Measurements from ENCODE around the gene ZNF217.
A peak's percentile ranks its signal among the peaks of the same experiment; 100 is the strongest.
"Not testable (repeated sequence)": the region's sequence is repeated elsewhere in the genome, so short reads cannot be mapped to it uniquely, and the experiment has no call there.

The ZNF217 gene

DNA sequence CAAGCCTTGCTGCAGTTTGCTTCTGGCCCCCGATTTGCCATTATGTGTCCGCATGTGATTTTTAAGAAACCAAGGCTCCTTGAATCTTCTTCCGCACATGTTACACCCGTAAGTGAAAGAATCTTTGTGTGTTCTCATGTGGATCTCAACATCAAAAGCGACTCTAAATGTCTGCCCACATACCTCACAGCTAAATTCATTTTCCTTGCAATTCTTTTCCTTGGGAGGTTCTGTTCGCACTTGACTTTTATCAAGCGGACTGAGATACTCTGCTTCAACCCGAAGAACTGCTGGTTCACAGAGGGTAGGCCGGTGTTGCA is 11.4 kb downstream of the ZNF217 start:
- DNase-seq: peak in 1 of 5 donors; percentile 62

DNA sequence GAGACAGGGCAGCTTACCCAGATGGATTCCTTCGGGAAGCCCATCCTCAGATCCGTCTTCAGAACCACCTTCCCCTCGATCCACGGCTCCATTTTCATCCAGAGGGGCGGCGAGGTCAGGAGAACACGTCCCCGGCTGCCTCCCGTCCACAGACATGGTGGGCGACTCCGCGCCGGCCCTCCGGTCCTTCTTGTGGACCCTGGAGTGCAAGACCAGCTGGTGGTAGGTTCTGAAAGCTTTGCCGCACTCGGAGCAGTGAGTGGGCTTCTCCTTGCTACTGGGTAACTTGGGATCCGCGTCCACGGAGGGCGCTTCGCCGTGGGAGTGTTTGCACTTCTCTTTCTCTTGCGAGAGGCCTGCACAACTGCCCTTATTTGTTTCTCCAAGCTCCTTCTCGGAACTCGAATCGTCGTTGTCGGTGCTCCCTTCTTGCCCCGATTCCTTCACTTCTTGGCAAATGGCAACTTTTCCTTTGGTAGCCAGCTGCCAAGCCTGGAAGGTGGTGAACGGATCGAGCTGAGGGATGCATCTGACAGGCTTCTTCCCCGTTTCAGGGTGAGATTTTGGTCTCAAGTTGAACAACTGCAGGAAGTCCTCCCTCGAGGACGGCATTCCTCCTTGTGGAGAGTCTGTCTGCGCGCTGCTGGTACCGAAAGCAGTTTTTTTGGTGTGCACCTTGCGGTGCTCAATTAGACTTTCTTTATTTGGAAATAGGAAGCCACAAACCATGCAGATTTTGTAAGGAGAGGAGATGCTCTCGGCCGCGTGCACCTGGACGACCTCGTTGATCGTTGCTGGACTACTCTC is 12.0 kb downstream of the ZNF217 start:
- DNase-seq: no peak

DNA sequence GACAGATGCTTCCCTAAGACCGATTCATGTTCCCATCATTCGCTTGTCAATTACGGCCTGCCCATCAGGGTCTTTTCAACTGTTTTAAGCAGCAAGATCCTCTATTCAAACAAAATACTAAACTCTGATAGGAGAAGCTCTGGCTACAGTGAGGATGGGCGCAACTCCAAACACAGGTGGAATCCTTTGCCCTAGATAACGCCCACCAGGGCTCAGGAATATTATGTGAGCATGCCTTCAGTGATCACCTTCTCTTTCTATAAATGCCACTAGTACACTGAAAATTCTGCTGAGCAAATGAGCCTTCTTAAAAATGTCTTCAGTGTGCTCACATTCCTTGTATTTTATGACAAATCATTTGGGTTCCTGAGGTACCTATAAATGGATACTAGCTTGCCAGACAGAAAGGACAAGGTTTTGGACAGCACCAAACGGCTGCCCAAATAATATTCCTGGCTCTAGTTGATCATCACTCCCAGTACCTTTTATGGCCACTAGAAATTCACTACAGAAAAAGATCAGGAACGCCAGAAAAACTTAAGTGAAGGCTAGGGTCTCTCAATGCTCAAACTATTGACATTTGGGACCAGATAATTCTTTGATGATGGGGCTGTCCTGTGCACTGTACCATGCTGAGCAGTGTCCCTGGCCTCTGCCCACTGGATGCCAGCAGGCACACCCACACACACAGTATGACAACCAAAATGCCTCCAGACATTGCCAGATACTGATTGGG is 13.1 kb downstream of the ZNF217 start:
- no peak for DNase-seq

DNA sequence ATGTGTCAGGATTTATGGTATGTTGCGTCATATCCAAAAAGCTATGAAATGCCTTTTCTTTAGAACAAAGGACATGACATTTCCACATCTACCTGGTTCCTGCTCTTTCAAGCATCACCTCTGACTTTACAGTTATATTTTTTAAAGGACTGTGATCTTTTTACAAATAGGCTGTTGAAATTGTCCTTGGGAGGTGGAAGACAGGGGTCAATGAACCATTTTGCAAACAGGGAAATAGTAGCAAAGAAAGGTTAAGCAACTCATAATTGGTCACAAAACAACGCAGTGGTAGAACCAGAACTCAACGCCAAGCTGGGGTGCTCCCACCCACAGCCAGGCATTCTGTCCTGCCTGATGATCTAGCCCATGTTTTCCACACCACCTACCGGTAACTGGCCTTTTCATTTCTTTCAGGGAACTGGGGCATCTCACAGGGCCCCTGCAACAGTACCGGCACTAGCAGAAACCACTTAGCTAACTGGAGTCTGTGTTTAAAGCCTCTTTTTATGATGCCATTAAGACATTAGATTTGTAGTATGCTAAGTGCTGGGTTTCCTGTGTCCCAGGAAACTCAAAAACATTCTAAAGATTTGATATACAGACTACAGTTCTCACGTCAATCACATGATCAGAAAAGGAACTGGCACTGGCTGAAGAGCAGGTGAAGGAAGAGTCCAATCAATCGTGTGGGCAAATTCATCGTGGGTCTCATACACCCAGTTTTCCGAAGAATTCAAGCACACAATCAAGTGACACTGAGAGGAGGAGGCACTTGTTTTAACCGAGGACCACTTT is 13.9 kb downstream of the ZNF217 start:
- DNase-seq: peak in 1 of 5 donors; percentile 69

DNA sequence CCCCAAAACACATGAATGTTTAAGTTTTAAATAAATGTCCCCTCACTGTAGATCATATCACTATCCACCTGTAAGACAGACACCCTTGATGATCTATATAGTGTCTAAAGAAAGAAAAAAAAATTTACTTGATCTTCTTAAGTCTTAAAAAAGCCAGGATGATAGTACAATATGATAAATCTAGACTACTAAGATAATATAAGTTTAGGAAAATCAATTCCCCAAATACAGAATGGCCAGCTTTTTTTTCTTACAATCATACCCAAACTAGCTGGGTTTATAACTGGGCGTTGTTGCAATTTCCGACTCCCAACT is 14.4 kb downstream of the ZNF217 start:
- no peak for DNase-seq

DNA sequence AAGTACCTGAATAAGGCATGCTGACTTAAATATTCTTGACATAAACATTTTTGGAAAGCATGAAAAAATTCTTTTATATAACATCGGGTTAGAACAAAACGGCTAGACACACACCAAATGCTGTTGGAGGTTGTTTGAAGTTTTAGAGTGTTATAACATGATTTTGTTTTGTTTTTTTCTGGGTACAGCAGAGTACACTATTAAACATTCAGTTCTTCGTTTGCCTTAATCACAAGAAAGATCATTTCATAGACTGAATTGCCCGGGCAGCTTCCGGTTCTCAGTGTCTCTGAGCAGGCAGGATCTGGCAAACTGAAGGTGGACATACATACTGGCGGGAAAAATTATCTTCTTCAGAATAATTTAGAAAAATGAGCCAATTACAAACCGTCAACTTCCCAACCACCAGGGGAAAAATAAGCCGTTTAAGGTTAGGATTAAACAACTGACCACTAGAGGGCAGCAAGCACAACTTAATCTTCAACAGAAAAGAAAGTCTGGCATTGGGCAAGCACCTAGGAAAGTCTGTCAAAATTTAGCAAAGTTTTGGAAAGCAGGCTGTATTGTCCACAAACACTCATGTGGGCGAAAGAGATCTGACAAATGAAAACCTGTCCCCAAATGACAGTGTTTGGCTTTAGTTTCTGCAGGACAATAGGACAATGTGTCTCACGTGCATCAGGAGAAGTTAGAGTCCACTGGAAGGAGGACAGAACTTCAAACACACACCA is 15.0 kb downstream of the ZNF217 start:
- DNase-seq: peak in 4 of 5 donors; percentile 41 to 81 (median 69)

DNA sequence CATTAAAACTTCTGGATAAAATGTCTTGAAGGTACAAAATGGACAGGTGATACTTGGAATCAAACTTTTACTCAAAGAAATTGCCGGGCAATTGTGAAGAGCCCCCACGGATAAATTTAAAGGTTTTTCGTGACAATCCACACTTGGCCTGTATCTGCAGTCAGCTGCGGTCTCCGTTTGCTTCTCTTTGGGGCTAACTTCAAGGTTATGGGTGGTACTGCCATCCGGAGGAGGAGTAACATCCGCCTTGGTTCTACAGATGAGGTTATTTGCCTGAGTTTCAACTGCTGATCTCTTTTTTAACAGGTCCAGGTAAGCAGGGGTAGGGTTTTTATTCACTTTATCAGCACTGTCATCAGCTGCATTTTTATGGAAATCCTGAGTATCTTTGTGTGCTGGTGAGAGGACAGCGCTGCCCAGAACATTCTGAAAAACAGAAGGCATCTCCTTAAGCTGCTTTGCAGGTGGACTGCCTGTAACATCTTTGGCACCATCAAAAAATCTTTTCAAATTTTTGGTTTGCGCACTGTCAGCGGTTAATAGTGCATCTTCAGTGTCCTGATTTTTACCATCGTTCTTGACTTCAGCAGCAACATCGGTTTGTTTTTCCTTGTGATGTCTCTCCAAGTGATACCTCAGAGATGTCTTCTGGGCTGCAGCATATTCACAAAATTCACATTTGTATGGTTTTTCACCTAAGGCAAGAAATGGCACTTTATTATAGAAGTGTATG is 16.9 kb downstream of the ZNF217 start:
- no peak for DNase-seq

DNA sequence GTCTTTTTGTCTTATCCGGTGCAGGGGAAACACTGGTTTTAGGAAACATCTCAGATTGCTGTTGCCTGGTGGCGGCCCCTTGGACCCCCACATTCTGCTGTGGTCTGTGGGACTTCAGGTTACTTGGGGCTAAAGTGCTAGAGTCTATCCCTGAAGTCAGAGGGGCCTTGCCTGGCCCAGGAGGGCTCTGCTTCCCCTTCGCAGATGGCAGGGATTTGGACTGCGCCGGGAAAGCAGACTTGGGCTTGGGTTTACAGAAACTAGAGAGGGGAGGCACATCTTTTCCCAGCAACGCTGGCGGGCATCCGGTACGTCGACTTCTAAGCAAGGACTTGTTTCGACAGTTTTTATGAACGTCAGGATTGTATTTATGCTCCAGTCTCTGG is 17.5 kb downstream of the ZNF217 start:
- DNase-seq: no peak

DNA sequence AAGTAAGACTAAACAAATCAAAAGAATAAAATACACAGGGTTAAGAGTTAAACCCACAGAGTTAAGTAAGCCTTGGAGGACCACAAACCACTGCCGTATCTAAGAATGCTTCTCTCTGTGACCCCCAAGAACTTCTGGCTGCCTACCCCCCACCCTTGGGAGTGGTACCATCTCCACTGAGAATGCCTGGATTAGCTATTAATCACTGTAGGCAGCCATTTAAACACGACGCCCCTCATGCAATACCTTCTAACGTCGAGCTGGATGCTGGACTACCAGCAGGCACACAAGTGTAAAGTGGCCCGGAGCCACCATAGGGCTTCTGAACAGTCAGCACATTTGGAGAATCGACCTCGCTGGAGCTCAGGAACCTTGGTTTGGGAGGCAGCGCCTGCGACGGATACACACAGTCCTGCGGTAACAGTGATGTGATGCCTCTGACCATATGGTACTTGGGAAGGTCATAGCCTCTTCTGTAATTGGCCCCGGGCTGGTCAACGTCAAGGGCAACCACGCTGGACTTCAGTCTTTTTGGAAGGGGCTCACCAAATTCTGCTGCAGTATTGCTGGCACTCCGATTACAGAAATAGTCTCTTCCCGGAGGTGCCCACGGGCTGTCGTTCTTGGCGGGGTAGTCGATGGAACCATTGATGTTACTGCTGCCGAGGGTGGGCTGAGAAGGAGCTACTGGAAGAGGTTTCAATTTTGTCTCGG is 18.0 kb downstream of the ZNF217 start:
- no peak for DNase-seq

DNA sequence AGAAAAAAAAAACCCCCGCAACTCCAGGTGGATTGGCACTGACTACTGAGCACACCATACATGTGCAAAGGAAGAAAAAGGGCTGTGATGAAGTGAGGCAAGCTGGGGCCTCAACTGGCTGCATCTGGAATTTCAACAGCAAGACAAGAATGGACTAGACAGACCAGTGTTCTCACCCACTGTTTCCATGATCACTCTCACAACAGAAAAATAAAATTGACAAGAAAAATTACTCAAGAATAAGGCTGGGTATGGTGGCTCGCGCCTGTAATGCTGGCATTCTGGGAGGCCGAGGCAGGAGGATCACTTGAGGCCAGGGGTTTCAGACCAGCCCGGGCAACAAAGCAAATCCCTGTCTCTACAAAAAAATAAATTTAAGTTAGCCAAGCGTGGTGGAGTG is 18.8 kb downstream of the ZNF217 start:
- DNase-seq: no peak

DNA sequence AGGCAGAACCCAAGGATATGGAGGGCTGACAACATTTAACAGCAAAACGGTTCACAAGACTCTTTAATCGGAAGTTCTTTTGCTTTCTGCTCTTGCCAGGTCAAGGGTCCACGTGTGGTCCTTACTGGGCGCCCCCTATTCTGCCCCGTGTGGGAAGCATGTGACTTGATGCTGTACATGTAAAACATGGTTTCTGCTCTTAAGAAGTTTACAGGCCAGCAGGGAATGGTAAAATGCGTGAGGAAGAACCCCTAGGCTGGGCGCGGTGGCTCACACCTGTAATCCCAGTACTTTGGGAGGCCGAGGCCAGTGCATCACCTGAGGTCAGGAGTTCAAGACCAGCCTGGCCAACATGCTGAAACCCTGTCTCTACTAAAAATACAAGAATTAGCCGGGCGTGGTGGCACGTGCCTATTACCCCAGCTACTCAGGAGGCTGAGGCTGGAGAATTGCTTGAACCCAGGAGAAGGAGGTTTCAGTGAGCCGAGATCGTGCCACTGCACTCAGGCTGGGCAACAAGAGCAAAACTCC is 19.3 kb downstream of the ZNF217 start:
- no peak for DNase-seq

DNA sequence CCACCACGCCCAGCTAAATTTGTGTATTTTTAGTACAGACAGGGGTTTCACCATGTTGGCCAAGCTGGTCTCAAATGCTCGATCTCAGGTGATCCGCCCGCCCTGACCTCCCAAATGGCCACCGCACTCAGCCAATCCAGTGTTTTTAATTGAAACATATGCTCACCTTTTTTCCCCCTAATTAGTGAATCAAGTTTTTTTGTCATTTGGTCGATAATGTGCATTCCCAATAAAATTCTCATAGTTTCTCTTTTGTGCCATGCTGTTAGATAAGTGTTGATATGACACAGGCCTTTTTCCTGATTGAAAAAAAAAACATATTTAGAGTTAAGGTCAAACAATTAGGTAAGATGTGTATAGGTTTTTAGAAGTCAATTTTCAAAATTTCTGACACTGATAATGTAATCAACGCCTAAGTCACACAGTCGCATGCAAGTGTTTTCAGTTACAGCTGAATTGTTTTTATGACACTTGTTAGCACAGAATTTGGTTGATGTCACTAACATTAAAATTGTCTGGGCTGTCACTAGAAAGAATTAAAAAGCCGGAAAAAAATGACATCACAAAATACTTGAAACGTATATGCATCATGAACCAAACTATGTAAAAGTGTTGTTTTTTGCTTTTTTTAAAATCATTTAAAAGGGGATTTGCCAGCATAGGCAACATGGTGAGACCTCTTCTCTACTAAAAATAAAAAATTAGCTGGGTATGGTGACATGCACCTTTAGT is 21.9 kb downstream of the ZNF217 start:
- DNase-seq: no peak

DNA sequence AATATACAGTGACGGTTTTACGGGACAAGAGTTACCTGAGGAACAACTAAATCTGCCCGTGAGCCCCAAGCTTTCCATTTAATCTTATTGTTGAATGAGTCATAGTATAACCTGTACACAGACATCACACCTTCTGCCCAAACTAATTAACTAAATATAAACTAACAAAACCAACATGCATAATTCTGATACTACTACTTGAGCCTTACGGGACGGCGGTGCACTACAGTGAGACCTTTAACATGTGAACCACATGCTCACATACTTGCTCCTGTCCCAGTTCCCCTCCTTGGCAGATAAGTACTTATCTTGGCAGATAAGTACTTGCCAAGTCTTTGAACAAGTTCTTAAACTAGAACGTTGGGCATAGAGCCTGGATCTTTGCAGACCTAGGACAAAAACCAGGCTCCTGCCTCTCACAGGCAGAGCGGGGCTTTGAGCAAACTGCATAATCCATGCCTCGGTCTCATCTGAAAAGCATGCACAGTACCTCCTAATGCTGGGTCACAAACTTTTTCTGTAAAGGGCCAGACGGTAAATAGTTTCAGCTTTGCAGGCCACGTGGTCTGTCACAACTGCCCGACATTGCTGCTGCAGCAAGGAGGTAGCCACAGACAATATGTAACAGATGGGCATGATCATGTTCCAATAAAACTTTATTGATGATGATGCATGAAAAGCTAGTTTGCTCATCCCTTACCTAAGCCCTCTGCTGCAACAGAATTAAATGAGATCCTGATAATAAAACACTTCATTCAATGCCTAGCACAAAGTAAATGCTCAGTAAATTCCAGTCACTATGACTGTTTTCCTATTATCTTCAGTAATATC is 23.0 kb downstream of the ZNF217 start:
- no peak for DNase-seq

DNA sequence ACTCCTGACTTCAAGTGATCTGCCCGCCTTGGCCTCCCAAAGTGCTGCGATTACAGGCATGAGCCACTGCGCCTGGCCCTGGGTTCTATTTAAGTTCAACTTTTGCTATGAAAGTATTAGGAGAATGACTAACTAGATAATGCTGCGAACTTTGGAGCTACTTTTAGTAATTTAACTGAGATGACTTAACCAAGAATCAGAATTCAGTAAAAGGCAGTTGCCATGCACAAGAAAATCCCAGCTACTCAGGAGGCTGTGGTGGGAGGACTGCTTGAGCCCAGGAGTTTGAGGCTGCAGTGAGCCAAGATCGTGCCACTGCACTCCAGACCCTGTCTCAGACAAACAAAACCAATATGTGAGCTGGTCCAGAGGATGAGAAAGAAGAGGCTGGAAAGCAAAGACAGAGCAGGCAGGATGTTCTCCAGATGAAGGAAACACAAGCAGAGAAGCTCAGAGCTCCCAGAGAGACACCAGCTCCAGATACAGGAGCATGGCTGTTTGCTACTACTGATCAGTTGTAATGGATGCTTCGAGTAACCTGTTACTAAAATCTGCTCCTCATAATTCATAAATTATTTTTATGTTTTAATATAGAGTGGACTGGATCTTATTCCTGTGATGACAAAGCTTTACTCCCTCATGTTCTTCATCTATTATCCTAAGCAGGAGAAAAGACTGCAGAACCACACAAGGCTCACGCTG is 23.9 kb downstream of the ZNF217 start:
- no peak for DNase-seq

DNA sequence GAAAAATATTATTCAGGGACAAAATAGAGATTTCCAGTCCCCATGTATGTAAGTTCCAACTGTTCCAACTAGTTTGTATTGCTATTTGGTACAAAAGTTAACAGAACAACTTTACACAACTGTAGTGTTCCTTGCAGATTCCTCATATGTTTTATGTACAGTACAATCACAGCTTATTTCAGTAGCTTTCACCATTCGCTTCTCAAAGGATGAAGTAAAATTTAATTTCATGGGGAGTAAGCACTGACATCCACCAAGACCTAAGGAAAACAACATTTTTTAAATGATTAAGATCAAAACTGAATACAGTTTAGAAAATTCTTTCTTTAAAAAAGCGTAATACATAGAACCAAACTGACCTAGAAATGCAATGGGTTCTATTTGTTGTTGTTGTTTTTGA is 24.6 kb downstream of the ZNF217 start:
- DNase-seq: no peak

DNA sequence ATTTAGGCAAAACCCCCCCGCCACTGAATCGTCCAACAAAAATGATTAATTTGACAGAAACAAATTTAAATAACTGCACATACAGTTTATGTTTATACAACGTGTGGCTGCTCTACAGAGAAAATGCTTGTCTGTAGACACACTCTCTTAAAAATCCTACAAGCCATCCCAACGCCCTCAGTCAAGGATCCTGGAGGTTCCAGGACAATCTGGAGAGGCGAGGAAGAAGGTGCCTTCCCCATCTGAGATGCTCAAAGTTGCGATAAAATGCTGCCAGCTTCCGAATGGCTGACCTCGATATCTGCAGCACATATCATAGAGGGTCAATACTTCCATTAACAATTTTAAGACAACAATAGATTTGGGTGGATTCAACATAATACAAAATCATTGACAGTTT is 25.3 kb downstream of the ZNF217 start:
- DNase-seq: no peak

DNA sequence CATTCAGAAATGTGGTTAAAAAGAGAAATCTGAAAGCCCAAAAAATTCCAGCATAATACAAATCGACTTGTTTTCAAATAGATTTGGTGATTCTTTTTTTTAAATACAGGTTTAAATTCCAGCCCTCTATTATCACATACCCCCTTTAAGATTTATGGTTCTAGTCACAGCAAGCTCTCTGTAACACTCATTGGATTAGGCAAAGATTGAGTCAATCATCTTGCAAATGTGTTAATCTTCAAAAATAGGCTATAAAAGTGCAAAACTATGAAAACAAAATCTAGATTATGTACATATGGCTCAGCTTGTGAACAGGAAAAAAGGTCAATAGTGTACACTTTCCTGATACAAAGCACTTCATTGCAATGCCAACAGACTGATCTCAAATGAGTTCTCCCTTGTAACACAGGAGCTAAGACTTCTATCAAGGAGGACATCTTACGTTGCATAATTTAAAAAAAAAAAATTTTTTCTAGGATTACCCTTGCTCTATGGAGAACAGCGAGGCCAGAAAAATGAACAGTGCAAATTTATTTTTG is 26.2 kb downstream of the ZNF217 start:
- DNase-seq: no peak

DNA sequence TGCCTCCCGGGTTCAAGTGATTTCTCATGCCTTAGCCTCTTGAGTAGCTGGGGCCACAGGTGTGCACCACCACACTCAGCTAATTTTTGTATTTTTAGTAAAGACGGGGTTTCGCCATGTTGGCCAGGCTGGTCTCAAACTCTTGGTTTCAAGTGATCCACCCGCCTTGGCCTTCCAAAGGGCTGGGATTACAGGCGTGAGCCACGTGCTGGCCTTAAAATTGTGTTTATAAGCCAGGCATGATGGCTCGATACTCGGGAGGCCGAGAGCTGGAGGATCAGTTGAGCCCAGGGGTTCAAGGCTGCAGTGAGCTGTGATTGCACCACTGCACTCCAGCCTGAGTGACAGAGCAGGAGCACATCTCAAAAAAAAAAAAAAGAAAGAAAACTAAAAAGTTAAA is 27.0 kb downstream of the ZNF217 start:
- DNase-seq: not testable (repeated sequence)

DNA sequence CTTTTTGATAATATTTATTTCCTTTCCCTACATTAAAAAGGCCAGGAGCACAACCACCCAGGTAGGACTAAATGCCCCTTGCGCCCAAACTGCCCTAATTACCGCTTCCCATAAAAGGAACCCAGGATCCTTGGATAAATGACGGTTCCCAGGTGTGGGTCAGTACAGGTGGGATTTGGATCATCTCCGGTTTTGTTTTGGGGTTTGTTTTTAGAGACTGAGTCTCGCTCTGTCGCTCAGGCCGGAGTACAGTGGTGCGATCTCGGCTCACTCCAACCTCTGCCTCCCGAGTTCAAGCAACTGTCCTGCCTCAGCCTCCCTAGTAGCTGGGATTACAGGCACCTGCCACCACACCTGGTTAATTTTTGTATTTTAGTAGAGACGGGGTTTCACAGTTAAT is 28.4 kb downstream of the ZNF217 start:
- DNase-seq: no peak
